ENCODE results near the gene ETV5. TPM values are rescaled to one million over a fixed set of nuclear protein-coding genes. Genes with fewer than 3 reads are reported as not detected.

ETV5 gene
- total and polyA plus RNA-seq, 10 of the 15 experiments (the other 5 are each of a cell fraction or from before 2014, with no cell fraction given), result 5.0 to 18.4 (median 7.4) TPM

DNA sequence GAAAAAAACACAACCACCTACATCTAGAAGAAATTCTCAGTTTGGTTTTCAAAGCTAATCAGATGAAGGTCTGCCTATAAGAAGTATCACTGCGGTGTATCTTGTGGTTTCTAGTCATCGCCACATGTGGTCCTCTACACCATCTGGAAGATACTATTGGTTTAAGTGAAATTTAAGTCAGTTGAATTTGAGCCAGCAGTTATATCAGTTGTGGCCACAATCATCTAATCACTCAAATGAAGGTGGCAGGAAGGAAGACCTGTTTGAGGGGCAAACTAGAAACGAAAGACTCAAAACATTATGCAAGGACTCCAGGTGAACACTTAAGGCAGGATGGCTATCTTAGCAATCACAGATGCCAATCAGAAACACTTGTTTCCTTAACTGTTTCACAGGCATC lies 48.7 kb downstream of the ETV5 start (continued):
- TF ChIP-seq FOXM1 (IDR thresholded peaks at IDR 0.05; ENCODE audit: low read depth, low read length) (0 out of 2 replicates have a peak, but pooled peaks have one; percentile 27), KDM1A (IDR thresholded peaks at IDR 0.05; ENCODE audit: borderline replicate concordance) (no peak), TARDBP (IDR thresholded peaks at IDR 0.05; ENCODE audit: borderline replicate concordance) (no peak), NR2C2 (IDR thresholded peaks at IDR 0.05; ENCODE audit: borderline replicate concordance, control insufficient read depth, insufficient read length, low read depth) (no peak), CEBPB (IDR thresholded peaks at IDR 0.05; ENCODE audit: borderline replicate concordance in 1 of 2, low read depth in 2 of 2, low read length in 2 of 2) (0 out of 4 replicates have a peak, but pooled peaks of 1 of the 2 experiments have one; percentile 65), NFYB (IDR thresholded peaks at IDR 0.05; ENCODE audit: insufficient read depth, low read depth, low read length) (peak; percentile 54; the same call in 1 of the 2 replicates), TCF3 (IDR thresholded peaks at IDR 0.05; ENCODE audit: borderline replicate concordance, insufficient read depth, low read depth, low read length) (no peak), HDGF (IDR thresholded peaks at IDR 0.05) (no peak), MEF2A (IDR thresholded peaks at IDR 0.05; ENCODE audit: insufficient read depth, low read depth, low read length) (0 out of 2 replicates have a peak, but pooled peaks have one; percentile 11), IKZF2 (IDR thresholded peaks at IDR 0.05) (peak in 1 of 2 experiments; percentile 28; a peak in 1 of 4 replicates), MYC (IDR thresholded peaks at IDR 0.05; ENCODE audit: insufficient read depth, insufficient read length, insufficient replicate concordance, low read length, severe bottlenecking) (no peak), SMC3 (IDR thresholded peaks at IDR 0.05; ENCODE audit: borderline replicate concordance, low read length) (no peak), POU2F2 (IDR thresholded peaks at IDR 0.05; ENCODE audit: borderline replicate concordance, low read depth, low read length) (no peak), IRF4 (IDR thresholded peaks at IDR 0.05; ENCODE audit: low read depth, low read length) (no peak)
- TF ChIP-seq, protein P1, sequence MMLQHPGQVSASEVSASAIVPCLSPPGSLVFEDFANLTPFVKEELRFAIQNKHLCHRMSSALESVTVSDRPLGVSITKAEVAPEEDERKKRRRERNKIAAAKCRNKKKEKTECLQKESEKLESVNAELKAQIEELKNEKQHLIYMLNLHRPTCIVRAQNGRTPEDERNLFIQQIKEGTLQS (IDR thresholded peaks at IDR 0.05; ENCODE audit: borderline replicate concordance, extremely low read depth, low read depth, low read length), result no peak
- TF ChIP-seq, protein P2, sequence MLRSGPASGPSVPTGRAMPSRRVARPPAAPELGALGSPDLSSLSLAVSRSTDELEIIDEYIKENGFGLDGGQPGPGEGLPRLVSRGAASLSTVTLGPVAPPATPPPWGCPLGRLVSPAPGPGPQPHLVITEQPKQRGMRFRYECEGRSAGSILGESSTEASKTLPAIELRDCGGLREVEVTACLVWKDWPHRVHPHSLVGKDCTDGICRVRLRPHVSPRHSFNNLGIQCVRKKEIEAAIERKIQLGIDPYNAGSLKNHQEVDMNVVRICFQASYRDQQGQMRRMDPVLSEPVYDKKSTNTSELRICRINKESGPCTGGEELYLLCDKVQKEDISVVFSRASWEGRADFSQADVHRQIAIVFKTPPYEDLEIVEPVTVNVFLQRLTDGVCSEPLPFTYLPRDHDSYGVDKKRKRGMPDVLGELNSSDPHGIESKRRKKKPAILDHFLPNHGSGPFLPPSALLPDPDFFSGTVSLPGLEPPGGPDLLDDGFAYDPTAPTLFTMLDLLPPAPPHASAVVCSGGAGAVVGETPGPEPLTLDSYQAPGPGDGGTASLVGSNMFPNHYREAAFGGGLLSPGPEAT (IDR thresholded peaks at IDR 0.05; ENCODE audit: low read depth), result no peak
- TF ChIP-seq, protein P3, sequence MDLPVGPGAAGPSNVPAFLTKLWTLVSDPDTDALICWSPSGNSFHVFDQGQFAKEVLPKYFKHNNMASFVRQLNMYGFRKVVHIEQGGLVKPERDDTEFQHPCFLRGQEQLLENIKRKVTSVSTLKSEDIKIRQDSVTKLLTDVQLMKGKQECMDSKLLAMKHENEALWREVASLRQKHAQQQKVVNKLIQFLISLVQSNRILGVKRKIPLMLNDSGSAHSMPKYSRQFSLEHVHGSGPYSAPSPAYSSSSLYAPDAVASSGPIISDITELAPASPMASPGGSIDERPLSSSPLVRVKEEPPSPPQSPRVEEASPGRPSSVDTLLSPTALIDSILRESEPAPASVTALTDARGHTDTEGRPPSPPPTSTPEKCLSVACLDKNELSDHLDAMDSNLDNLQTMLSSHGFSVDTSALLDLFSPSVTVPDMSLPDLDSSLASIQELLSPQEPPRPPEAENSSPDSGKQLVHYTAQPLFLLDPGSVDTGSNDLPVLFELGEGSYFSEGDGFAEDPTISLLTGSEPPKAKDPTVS (IDR thresholded peaks at IDR 0.05; ENCODE audit: low read depth, low read length), result no peak

Measured in GM12878 (cell line).